Measurements from ENCODE around the gene KIF7. TPM values are rescaled to one million over a fixed set of nuclear protein-coding genes. Genes with fewer than 3 reads are reported as not detected.

KIF7 gene
- total and polyA plus RNA-seq, 12 donors, result 1.6 to 8.2 (median 5.3) TPM

- Histone ChIP-seq H3K9me3 (replicated peaks in 1 of 3) (no peaks in the 10 kb centered on the region), H3K27ac (no peak overlapping the region), H3K27me3 (no peaks in the 10 kb centered on the region), H3K4me1 (replicated peaks in 1 of 2) (no peaks in the 10 kb centered on the region), H3K4me3 (no peak overlapping the region), H3K36me3 (replicated peaks in 1 of 2) (peaks cover 0 to 45% of the 10 kb centered on the region in 2 donors)
- DNase-seq, result no peak
- intact Hi-C loops (cut with DNase I), result no loop called here
- 91 to 96% (median 93%) methylated on average over 17 to 29 of the region's 30 CpGs for WGBS, 4 donors
- TF ChIP-seq POLR2A (IDR thresholded peaks at IDR 0.05) (no peak), CTCF (IDR thresholded peaks at IDR 0.05) (no peak)
Measured at GRCh38 chr15:89628806-89629715, 26.2 kb downstream of the KIF7 start.

- H3K27ac ChIP-seq, result no peak overlapping the region
- H3K36me3 ChIP-seq (replicated peaks in 1 of 2), result peaks cover 0 to 42% of the 10 kb centered on the region in 2 donors
- H3K9me3 ChIP-seq (replicated peaks in 1 of 3), result no peaks in the 10 kb centered on the region
- intact Hi-C loops (cut with DNase I), result no loop called here
- DNase-seq, result no peak
- TF ChIP-seq POLR2A (IDR thresholded peaks at IDR 0.05) (no peak), CTCF (IDR thresholded peaks at IDR 0.05) (no peak)
- no peaks in the 10 kb centered on the region for H3K4me1 ChIP-seq (replicated peaks in 1 of 2)
- no peaks in the 10 kb centered on the region for H3K27me3 ChIP-seq
- WGBS, 4 donors, result 80 to 86% (median 83%) methylated on average over 1 to 21 of the region's 21 CpGs
- no peak overlapping the region for H3K4me3 ChIP-seq
Measured at GRCh38 chr15:89628301-89628700, 27.0 kb downstream of the KIF7 start.

GRCh38 chr15:89627256-89627970 lies 27.9 kb downstream of the KIF7 start:
- intact Hi-C loops (cut with DNase I), result no loop called here
- H3K36me3 ChIP-seq (replicated peaks in 1 of 2), result peaks cover 0 to 38% of the 10 kb centered on the region in 2 donors

More at GRCh38 chr15:89627256-89627970, 27.9 kb downstream of the KIF7 start:
- Histone ChIP-seq H3K27ac (no peak overlapping the region), H3K4me1 (replicated peaks in 1 of 2) (no peaks in the 10 kb centered on the region), H3K9me3 (replicated peaks in 1 of 3) (no peaks in the 10 kb centered on the region), H3K4me3 (no peak overlapping the region), H3K27me3 (no peaks in the 10 kb centered on the region)
- WGBS, 4 donors, result 88 to 96% (median 94%) methylated on average over 7 to 8 of the region's 8 CpGs
- no peak for DNase-seq
- no peak for TF ChIP-seq POLR2A (IDR thresholded peaks at IDR 0.05)
- no peak for TF ChIP-seq CTCF (IDR thresholded peaks at IDR 0.05)

Measured in adrenal gland (tissue), 12 donors.